PC-3 (cell line): ENCODE data around the gene ELAVL3.

Experiments
- EZH2 ChIP-seq: fragments of 300-600 bp; sonication (generic); IDR thresholded peaks from one replicate; pipeline ENCODE4 v1.6.1; 2017; ENCODE audit warnings: antibody characterized with exemption, mild to moderate bottlenecking, low read length; ENCODE audit not compliant: unreplicated experiment
- TF ChIP-seq, protein P1 (sequence below): fragments of 300-600 bp; sonication (generic); conservative IDR thresholded peaks from 2 replicates; pipeline ENCODE4 v1.5.1; 2017; ENCODE audit warnings: antibody characterized with exemption, low read depth, mild to moderate bottlenecking, low read length

GRCh38 chr19:11457115-11457514 is 23.7 kb downstream of the ELAVL3 start:
- TF ChIP-seq, protein P1, sequence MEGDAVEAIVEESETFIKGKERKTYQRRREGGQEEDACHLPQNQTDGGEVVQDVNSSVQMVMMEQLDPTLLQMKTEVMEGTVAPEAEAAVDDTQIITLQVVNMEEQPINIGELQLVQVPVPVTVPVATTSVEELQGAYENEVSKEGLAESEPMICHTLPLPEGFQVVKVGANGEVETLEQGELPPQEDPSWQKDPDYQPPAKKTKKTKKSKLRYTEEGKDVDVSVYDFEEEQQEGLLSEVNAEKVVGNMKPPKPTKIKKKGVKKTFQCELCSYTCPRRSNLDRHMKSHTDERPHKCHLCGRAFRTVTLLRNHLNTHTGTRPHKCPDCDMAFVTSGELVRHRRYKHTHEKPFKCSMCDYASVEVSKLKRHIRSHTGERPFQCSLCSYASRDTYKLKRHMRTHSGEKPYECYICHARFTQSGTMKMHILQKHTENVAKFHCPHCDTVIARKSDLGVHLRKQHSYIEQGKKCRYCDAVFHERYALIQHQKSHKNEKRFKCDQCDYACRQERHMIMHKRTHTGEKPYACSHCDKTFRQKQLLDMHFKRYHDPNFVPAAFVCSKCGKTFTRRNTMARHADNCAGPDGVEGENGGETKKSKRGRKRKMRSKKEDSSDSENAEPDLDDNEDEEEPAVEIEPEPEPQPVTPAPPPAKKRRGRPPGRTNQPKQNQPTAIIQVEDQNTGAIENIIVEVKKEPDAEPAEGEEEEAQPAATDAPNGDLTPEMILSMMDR = no peak
- TF ChIP-seq EZH2 = no peak
